Stimulated activated CD4-positive, alpha-beta T cell treated with anti-CD3 and anti-CD28 coated beads, TNF-alpha, amount 100 ng/mL, for 24 hours (primary cell): ENCODE results near the gene MS4A10.
"Not testable (repeated sequence)": the region's sequence is repeated elsewhere in the genome, so short reads cannot be mapped to it uniquely, and the experiment has no call there.

Source experiments
- DNase-seq, 3 experiments: peaks; one replicate each; pipeline ENCODE4 v3.0.0-alpha.2; 2020; ENCODE audit warnings: low read depth in 3 of 3

MS4A10 gene

GRCh38 chr11:60786811-60787567, 1.9 kb downstream of the MS4A10 start:
- no peak for DNase-seq

DNA sequence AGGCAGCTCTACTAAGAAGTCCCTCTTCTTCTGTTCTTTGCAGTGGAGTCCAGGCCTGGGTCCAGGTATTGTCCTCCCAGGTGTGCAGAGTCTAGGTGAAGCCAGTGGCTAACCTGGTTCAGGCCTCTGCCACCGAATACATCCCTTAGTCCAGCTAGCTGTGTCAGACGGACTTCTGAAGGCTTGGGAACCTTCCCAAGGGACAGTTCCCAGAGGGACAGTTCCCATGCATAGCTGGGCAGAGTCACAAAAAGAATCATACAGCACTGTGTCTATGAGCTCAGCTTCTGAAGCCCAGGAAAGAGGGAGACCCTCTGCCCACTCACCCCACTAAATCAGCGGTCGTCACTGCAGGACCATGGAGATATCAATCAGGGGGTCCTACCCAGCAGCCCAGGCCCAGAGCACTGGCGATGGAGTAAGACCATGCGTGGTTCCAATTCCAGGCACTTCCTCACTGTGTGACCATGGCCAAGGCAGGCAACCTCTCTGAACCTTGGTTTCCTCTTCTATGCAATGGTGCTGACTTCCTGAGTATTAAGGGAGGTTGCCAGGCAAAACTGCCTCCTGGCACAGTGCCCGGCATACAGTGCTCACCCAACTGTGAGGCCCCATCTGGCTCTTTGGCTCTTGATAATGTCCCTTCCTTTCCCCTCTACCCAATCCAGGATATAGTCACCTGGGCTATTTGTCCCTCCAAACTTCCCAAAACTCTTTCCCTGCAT, 3.4 kb downstream of the MS4A10 start:
- no peak for DNase-seq

DNA sequence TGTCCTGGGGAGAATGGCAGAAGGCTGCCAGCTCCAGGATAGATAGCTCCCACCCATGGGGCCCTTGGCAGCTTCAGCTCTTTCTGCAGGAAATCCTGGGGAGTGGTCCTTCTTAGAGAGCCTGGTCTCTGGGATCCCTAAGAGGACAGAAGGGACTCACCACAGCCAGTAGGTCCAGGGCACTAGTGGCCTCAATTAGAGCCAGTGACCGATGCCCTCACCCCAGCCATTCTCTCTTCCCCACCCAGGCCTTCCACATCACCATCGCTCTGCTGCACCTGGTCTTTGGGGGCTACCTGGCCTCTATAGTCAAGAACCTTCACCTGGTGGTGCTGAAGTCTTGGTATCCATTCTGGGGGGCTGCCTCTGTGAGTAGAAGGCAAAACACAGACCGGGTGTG, 5.6 kb downstream of the MS4A10 start:
- no peak for DNase-seq

GRCh38 chr11:60791153-60791933, 6.2 kb downstream of the MS4A10 start:
- DNase-seq, result no peak

GRCh38 chr11:60792521-60792920, 7.4 kb downstream of the MS4A10 start:
- DNase-seq, result no peak

DNA sequence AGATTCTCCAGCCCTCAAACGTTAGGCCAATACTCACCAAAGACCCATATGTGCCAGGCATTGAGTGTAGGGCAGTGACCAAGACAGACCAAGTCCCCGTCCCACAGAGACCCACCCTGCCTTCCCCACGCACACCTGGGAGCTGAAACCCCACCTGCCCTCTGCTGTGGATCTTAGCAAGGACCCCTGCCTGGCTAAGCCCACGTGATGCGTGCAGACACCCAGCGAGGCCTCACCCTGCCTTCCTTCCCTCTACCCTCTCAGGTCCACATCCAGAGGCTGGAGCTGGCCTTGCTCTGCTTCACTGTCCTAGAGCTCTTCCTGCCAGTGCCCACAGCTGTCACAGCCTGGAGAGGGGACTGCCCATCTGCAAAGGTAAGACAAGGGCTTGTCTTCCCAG, 10.2 kb downstream of the MS4A10 start:
- no peak for DNase-seq

DNA sequence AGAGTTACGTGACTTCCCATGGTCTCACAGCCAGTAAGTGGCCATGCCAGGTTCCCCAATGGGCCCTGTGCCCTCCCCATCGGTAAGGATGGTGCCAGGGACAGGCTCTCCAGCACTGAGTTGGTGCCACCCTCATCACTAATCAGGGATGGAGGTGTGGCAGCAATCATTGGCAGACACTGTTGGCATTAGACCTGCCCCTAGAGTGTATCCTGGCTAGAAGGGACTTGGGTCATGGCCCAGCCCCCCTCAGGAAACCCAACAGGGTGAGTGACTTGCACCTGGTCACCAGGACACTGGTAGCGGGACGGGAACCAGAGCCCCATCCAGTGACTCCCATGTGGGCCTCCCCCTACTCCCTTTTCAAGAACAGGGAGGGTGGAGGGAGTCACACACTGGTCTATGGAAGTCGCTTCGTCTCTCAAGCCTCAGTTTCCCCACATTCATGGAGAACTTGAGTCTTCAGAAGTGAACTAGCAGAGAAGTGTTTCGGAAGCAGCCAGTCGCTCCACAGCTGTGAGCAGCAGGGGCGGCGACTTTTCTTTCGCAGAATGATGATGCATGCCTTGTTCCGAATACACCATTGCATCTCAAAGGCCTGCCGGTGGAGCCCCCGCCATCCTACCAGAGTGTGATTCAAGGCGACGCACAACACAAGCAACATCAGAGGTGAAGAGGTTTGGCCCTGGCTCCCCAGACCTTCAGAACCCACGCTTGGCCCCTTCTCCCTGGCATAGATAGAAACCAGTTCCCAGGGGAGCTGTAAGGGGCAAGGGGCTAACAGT, 12.9 kb downstream of the MS4A10 start:
- no peak for DNase-seq

DNA sequence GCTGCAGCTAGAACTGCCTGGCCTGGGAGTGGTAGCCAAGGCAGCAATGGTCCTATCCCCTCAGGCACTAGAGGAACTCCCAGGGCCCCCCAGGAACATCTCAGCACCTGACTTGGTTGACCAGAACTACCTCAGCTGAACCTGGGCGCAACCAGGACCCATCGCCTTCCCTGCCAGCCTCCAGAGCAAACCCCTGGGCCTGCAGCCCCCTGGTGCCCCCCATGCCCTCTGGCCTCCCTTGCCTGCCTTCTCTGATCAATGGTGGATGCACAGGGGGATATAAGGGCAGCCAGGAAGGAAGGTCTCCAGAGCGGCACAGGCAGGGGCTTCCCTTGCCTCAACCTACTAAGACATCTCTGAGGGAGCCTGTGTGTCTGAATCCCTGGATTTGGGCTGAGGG, 13.5 kb downstream of the MS4A10 start:
- DNase-seq, result no peak

GRCh38 chr11:60801194-60801593, 16.1 kb downstream of the MS4A10 start:
- no peak for DNase-seq

DNA sequence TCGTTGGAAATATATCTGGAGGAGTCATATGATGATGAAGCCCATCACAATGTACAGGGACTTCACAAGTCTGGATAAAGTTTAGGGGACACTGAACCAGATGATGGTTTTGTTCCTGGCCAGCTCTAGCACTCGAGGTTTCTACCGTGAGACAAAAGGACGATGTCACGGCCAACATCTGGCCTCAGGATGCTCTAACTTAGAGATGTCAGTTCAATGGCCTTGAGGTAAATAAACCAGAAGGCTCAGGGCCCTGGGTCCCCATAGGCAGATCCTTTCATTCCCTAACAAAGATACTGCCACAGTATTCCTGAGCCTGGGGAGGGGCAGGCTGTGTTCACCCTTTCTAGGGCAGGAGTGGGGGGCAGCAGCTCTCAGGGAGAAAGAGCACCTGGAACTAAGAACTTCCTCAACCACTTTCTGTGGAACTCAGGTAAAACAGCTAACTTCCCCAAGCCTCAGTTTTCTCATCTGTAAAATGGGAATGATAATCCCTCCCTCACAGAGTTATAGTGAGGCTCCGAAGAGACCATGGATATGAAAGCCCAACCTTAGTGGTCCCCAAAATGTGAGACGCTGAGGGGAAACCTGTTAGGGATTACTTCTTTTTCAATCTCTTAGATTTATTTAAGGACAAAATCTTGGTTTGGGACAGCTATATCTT, 18.3 kb downstream of the MS4A10 start:
- no peak for DNase-seq

- no peak for DNase-seq
Measured at GRCh38 chr11:60809249-60809648, 24.1 kb downstream of the MS4A10 start.

GRCh38 chr11:60809691-60810090, 24.6 kb downstream of the MS4A10 start:
- no peak for DNase-seq

GRCh38 chr11:60810151-60810550, 25.0 kb downstream of the MS4A10 start:
- no peak for DNase-seq

- DNase-seq, result no peak
Measured at GRCh38 chr11:60810569-60810968, 25.4 kb downstream of the MS4A10 start.

GRCh38 chr11:60813324-60813723, 28.2 kb downstream of the MS4A10 start:
- no peak for DNase-seq

DNA sequence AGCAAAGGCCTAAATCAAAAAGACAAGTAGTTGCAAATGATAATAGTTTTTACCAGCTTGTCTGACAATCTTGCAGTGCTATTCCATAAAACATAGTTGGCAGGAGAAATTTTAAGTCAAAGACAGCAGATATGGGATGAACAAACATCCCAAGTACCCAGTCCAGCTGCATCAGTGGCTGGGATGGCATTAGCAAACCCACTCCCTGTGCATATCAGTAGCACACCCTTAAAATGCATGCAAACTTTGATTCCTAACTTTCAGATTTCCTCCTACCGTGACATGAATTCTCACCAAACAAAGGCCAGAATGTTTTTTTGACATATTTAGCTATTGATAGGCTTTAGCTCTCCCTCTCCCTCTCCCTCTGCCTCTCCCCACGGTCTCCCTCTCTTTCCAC, 29.0 kb downstream of the MS4A10 start:
- no peak for DNase-seq

GRCh38 chr11:60816590-60817157, 31.5 kb downstream of the MS4A10 start:
- DNase-seq, result no peak

DNA sequence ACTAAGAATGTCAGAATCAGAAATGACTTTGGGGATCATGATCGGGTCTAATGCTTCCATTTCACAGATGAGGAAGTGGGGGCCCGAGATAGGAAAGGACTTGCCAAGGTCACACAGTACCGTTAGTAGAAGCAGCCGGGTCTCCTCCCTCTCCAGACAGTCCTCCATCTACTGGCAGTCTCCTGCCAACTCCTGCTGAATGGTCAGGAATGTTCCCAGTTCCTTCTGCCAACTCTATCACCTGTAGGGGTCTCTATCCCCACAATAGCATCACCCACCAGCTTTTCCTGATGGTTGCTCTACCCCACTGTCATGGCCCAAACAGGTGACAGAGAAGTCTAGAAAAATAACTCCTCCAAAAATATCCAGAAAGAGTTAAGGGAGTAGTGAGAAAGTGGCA, 32.9 kb downstream of the MS4A10 start:
- DNase-seq, result no peak

DNA sequence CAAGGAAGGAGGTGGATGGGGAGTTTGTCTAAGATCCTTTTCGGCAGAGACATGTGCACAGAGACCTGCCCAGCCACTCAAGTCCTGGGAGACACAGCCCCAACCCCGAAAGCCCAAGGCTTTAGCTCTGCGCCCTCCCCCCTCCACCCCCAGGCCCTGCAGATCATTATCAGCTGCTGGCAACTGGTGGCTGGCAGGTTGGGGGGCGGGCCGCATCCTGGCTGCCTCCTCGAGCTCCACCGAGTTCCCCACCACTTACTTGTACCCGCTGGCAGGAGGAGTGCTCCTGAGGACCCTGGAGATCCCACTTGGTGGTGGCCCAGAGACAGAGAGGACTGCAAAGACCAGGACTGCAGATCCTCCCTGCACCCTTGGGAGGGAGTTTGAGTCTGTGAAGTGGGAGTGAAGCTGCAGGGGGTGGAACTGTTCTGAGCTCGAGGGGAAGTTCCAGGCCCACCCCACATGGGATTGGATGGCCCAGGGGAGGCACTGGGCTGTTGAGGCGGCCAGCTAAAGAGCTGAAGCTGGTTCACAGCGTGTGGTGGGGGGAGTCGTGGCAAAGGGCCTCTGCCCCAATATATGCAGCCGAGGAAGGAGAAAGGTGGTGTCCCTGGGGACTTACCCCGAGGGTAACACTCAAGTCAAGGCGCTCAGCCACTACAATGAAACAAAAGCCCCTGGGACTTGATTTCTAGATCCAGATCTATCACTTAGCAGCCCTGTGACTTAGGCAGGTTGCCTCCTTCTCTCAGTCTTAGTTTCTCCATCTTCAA, 36.9 kb downstream of the MS4A10 start:
- no peak for DNase-seq

- not testable (repeated sequence) for DNase-seq
Measured at GRCh38 chr11:60823745-60824306, 38.7 kb downstream of the MS4A10 start.
